ENCODE results near the gene ADSS1.

- no peak for TF ChIP-seq MAX (IDR thresholded peaks at IDR 0.05)
- TF ChIP-seq CTCF (IDR thresholded peaks at IDR 0.05; ENCODE audit: low read depth, low read length, missing input control), result no peak
- TF ChIP-seq GABPA (IDR thresholded peaks at IDR 0.05 in 1 of 2, conservative IDR thresholded peaks at IDR 0.05 in 1 of 2), result no peak
- no peak for TF ChIP-seq REST (IDR thresholded peaks at IDR 0.05)
- TF ChIP-seq EGR1 (IDR thresholded peaks at IDR 0.05; ENCODE audit: low read depth in 2 of 2), result no peak
- no peak for TF ChIP-seq ZBTB33 (IDR thresholded peaks at IDR 0.05)
- no peak for TF ChIP-seq JUND (IDR thresholded peaks at IDR 0.05)
- TF ChIP-seq HNF4A (conservative IDR thresholded peaks at IDR 0.05), result no peak
- TF ChIP-seq TAF1 (conservative IDR thresholded peaks at IDR 0.05), result no peak
- no peak for TF ChIP-seq YY1 (IDR thresholded peaks at IDR 0.05)
- no peak for TF ChIP-seq RAD21 (IDR thresholded peaks at IDR 0.05)
- TF ChIP-seq ATF3 (IDR thresholded peaks at IDR 0.05), result no peak
- TF ChIP-seq FOXA1 (IDR thresholded peaks at IDR 0.05), result no peak
These were observed 17.1 kb upstream of the ADSS1 start for GRCh38 chr14:104706733-104707607.
